Memory B cell (primary cell): ENCODE results near the gene FBXL17.
"Not testable (repeated sequence)": the region's sequence is repeated elsewhere in the genome, so short reads cannot be mapped to it uniquely, and the experiment has no call there.

Experiments used
- ATAC-seq: fragments of 150-1000 bp; cut with Tn5 transposase; 2 replicates; pipeline ENCODE4 v1.10.0; 2021; ENCODE audit warnings: low read depth, mild to moderate bottlenecking, moderate library complexity
- DNase-seq, 2 donors: peaks; one replicate each; pipeline ENCODE4 v3.0.0; 2022; ENCODE audit warnings: low spot score in 2 of 2
- H3K27ac Mint-ChIP-seq: one replicate; pipeline ENCODE4 v1.8.0; 2022; ENCODE audit warnings: mild to moderate bottlenecking, moderate library complexity, mixed read lengths
- H3K27me3 Mint-ChIP-seq: one replicate; pipeline ENCODE4 v1.8.0; 2022; ENCODE audit warnings: mixed read lengths
- H3K36me3 Mint-ChIP-seq: one replicate; pipeline ENCODE4 v1.8.0; 2022; ENCODE audit warnings: mild to moderate bottlenecking, mixed read lengths
- H3K4me1 Mint-ChIP-seq: one replicate; pipeline ENCODE4 v1.8.0; 2022; ENCODE audit warnings: mixed read lengths
- H3K4me3 Mint-ChIP-seq: one replicate; pipeline ENCODE4 v1.8.0; 2022; ENCODE audit warnings: mild to moderate bottlenecking, moderate library complexity, mixed read lengths
- H3K9me3 Mint-ChIP-seq: one replicate; pipeline ENCODE4 v1.8.0; 2022; ENCODE audit warnings: mixed read lengths

FBXL17 gene

GRCh38 chr5:108381954-108382783 lies at the start of gene FBXL17:
Gene FBXL17, minus strand, starts transcription at chr5:108382098.
- peaks cover 5% of the 10 kb centered on the region for H3K36me3 Mint-ChIP-seq
- peaks cover 22% of the 10 kb centered on the region for H3K4me1 Mint-ChIP-seq
- H3K9me3 Mint-ChIP-seq: peaks cover 2% of the 10 kb centered on the region
- DNase-seq: peak; percentile 85 to 92
- H3K4me3 Mint-ChIP-seq: peak within 1 kb of the TSS; percentile 93
- H3K27ac Mint-ChIP-seq: peak within 1 kb of the TSS; percentile 93
- H3K27me3 Mint-ChIP-seq: no peaks in the 10 kb centered on the region
- peak; percentile 75 for ATAC-seq

- no peak overlapping the region for H3K4me3 Mint-ChIP-seq
- no peaks in the 10 kb centered on the region for H3K9me3 Mint-ChIP-seq
- no peaks in the 10 kb centered on the region for H3K36me3 Mint-ChIP-seq
- H3K27me3 Mint-ChIP-seq: peaks cover 17% of the 10 kb centered on the region
- no peak for DNase-seq
- no peak overlapping the region for H3K27ac Mint-ChIP-seq
- H3K4me1 Mint-ChIP-seq: peaks cover 4% of the 10 kb centered on the region
- ATAC-seq: no peak
These were observed 49.2 kb upstream of the FBXL17 start for GRCh38 chr5:108430931-108431608.

- ATAC-seq (no peak), DNase-seq (no peak)
- Mint-ChIP-seq H3K27me3 (peaks cover 11% of the 10 kb centered on the region), H3K36me3 (peaks cover 2% of the 10 kb centered on the region), H3K27ac (no peak overlapping the region), H3K4me3 (no peak overlapping the region), H3K9me3 (peaks cover 15% of the 10 kb centered on the region), H3K4me1 (no peaks in the 10 kb centered on the region)
These were observed 39.8 kb upstream of the FBXL17 start for GRCh38 chr5:108421713-108422112.

- H3K36me3 Mint-ChIP-seq: peaks cover 2% of the 10 kb centered on the region
- ATAC-seq: no peak
- H3K27me3 Mint-ChIP-seq: peaks cover 8% of the 10 kb centered on the region
- no peak for DNase-seq
- H3K9me3 Mint-ChIP-seq: peaks cover 15% of the 10 kb centered on the region
- no peak overlapping the region for H3K27ac Mint-ChIP-seq
- H3K4me3 Mint-ChIP-seq: no peak overlapping the region
- no peaks in the 10 kb centered on the region for H3K4me1 Mint-ChIP-seq
These were observed 38.9 kb upstream of the FBXL17 start for GRCh38 chr5:108420755-108421154.

- H3K27me3 Mint-ChIP-seq: peaks cover 8% of the 10 kb centered on the region
These were observed 38.3 kb upstream of the FBXL17 start for GRCh38 chr5:108420158-108420557.

GRCh38 chr5:108418197-108418596 lies 36.3 kb upstream of the FBXL17 start:
- peaks cover 7% of the 10 kb centered on the region for H3K27me3 Mint-ChIP-seq

More at GRCh38 chr5:108420158-108420557, 38.3 kb upstream of the FBXL17 start:
- ATAC-seq: no peak
- Mint-ChIP-seq H3K4me3 (no peak overlapping the region), H3K4me1 (no peaks in the 10 kb centered on the region), H3K9me3 (peaks cover 15% of the 10 kb centered on the region), H3K36me3 (peaks cover 2% of the 10 kb centered on the region), H3K27ac (no peak overlapping the region)
- DNase-seq: no peak

GRCh38 chr5:108417166-108417670 lies 35.3 kb upstream of the FBXL17 start:
- DNase-seq: no peak

More at GRCh38 chr5:108418197-108418596, 36.3 kb upstream of the FBXL17 start:
- ATAC-seq (no peak), DNase-seq (no peak)
- Mint-ChIP-seq H3K4me1 (no peaks in the 10 kb centered on the region), H3K27ac (no peak overlapping the region), H3K4me3 (no peak overlapping the region), H3K36me3 (peaks cover 2% of the 10 kb centered on the region), H3K9me3 (peaks cover 9% of the 10 kb centered on the region)

GRCh38 chr5:108415726-108416125 lies 33.8 kb upstream of the FBXL17 start:
- Mint-ChIP-seq H3K27me3 (peaks cover 7% of the 10 kb centered on the region), H3K36me3 (peaks cover 2% of the 10 kb centered on the region), H3K27ac (no peak overlapping the region), H3K4me1 (no peaks in the 10 kb centered on the region), H3K4me3 (no peak overlapping the region), H3K9me3 (peaks cover 9% of the 10 kb centered on the region)
- DNase-seq: no peak
- ATAC-seq: no peak

More at GRCh38 chr5:108417166-108417670, 35.3 kb upstream of the FBXL17 start:
- no peak overlapping the region for H3K27ac Mint-ChIP-seq
- peaks cover 9% of the 10 kb centered on the region for H3K9me3 Mint-ChIP-seq
- peaks cover 2% of the 10 kb centered on the region for H3K36me3 Mint-ChIP-seq
- peaks cover 7% of the 10 kb centered on the region for H3K27me3 Mint-ChIP-seq
- no peak for ATAC-seq
- no peaks in the 10 kb centered on the region for H3K4me1 Mint-ChIP-seq
- no peak overlapping the region for H3K4me3 Mint-ChIP-seq

GRCh38 chr5:108409786-108410185 lies 27.9 kb upstream of the FBXL17 start:
- no peaks in the 10 kb centered on the region for H3K36me3 Mint-ChIP-seq
- no peaks in the 10 kb centered on the region for H3K27me3 Mint-ChIP-seq
- no peak overlapping the region for H3K4me3 Mint-ChIP-seq
- ATAC-seq (no peak), DNase-seq (no peak)
- H3K4me1 Mint-ChIP-seq: no peaks in the 10 kb centered on the region
- H3K27ac Mint-ChIP-seq: no peak overlapping the region
- no peaks in the 10 kb centered on the region for H3K9me3 Mint-ChIP-seq

GRCh38 chr5:108405201-108405600 lies 23.3 kb upstream of the FBXL17 start:
- H3K4me3 Mint-ChIP-seq, ATAC-seq, H3K36me3 Mint-ChIP-seq, H3K27me3 Mint-ChIP-seq, DNase-seq, H3K4me1 Mint-ChIP-seq, H3K27ac Mint-ChIP-seq, H3K9me3 Mint-ChIP-seq: not testable (repeated sequence)

- H3K27ac Mint-ChIP-seq: no peak overlapping the region
These were observed 17.1 kb upstream of the FBXL17 start for GRCh38 chr5:108398964-108399363.

GRCh38 chr5:108396837-108397236 lies 14.9 kb upstream of the FBXL17 start:
- ATAC-seq, H3K4me1 Mint-ChIP-seq, H3K4me3 Mint-ChIP-seq, H3K36me3 Mint-ChIP-seq, H3K9me3 Mint-ChIP-seq, H3K27ac Mint-ChIP-seq, DNase-seq: not testable (repeated sequence)
- H3K27me3 Mint-ChIP-seq: peaks cover 11% of the 10 kb centered on the region

More at GRCh38 chr5:108398964-108399363, 17.1 kb upstream of the FBXL17 start:
- Mint-ChIP-seq H3K4me1 (peaks cover 4% of the 10 kb centered on the region), H3K9me3 (peaks cover 4% of the 10 kb centered on the region), H3K36me3 (peaks cover 5% of the 10 kb centered on the region), H3K27me3 (peaks cover 11% of the 10 kb centered on the region), H3K4me3 (no peak overlapping the region)
- no peak for DNase-seq
- ATAC-seq: no peak

GRCh38 chr5:108387758-108388157 lies 5.9 kb upstream of the FBXL17 start:
- no peak overlapping the region for H3K27ac Mint-ChIP-seq
- no peaks in the 10 kb centered on the region for H3K9me3 Mint-ChIP-seq
- H3K27me3 Mint-ChIP-seq: no peaks in the 10 kb centered on the region
- no peak overlapping the region for H3K4me3 Mint-ChIP-seq
- DNase-seq (no peak), ATAC-seq (no peak)
- peaks cover 7% of the 10 kb centered on the region for H3K4me1 Mint-ChIP-seq
- H3K36me3 Mint-ChIP-seq: no peaks in the 10 kb centered on the region

- Mint-ChIP-seq H3K4me1 (peaks cover 8% of the 10 kb centered on the region), H3K9me3 (no peaks in the 10 kb centered on the region), H3K36me3 (no peaks in the 10 kb centered on the region), H3K27me3 (no peaks in the 10 kb centered on the region), H3K4me3 (no peak overlapping the region), H3K27ac (no peak overlapping the region)
- no peak for DNase-seq
- ATAC-seq: no peak
These were observed 4.6 kb upstream of the FBXL17 start for GRCh38 chr5:108386345-108387061.
